ENCODE measurements around the gene SETD2.
"Not testable (repeated sequence)": the region's sequence is repeated elsewhere in the genome, so short reads cannot be mapped to it uniquely, and the experiment has no call there.

Gene SETD2

GRCh38 chr3:47164007-47164881, at the start of gene SETD2:
Gene SETD2 (minus strand): TSS chr3:47164113. CDS start chr3:47163924, 189 bp downstream.
- DNase-seq (ENCODE audit: low read depth in 2 of 2) = peak; percentile 77 to 78

- no peak for DNase-seq (ENCODE audit: low read depth in 2 of 2)
Measured at GRCh38 chr3:47210863-47211405, 47.0 kb upstream of the SETD2 start.

- DNase-seq (ENCODE audit: low read depth in 2 of 2) = not testable (repeated sequence)
Measured at GRCh38 chr3:47206022-47206421, 42.1 kb upstream of the SETD2 start.

- DNase-seq (ENCODE audit: low read depth in 2 of 2) = no peak
Measured at GRCh38 chr3:47204875-47205274, 41.0 kb upstream of the SETD2 start.

GRCh38 chr3:47202542-47202941, 38.6 kb upstream of the SETD2 start:
- DNase-seq (ENCODE audit: low read depth in 2 of 2) = no peak

- DNase-seq (ENCODE audit: low read depth in 2 of 2) = no peak
Measured at GRCh38 chr3:47197287-47197686, 33.4 kb upstream of the SETD2 start.

GRCh38 chr3:47194994-47195393, 31.1 kb upstream of the SETD2 start:
- no peak for DNase-seq (ENCODE audit: low read depth in 2 of 2)

- no peak for DNase-seq (ENCODE audit: low read depth in 2 of 2)
Measured at GRCh38 chr3:47193871-47194859, 30.3 kb upstream of the SETD2 start.

- DNase-seq (ENCODE audit: low read depth in 2 of 2) = no peak
Measured at GRCh38 chr3:47186285-47186684, 22.4 kb upstream of the SETD2 start.

- not testable (repeated sequence) for DNase-seq (ENCODE audit: low read depth in 2 of 2)
Measured at GRCh38 chr3:47181685-47182084, 17.8 kb upstream of the SETD2 start.

- DNase-seq (ENCODE audit: low read depth in 2 of 2) = not testable (repeated sequence)
Measured at GRCh38 chr3:47180011-47180410, 16.1 kb upstream of the SETD2 start.

- DNase-seq (ENCODE audit: low read depth in 2 of 2) = no peak
Measured at GRCh38 chr3:47176582-47176981, 12.7 kb upstream of the SETD2 start.

- peak; percentile 34 to 37 for DNase-seq (ENCODE audit: low read depth in 2 of 2)
Measured at GRCh38 chr3:47163169-47164006, 525 bp downstream of the SETD2 start.

- DNase-seq (ENCODE audit: low read depth in 2 of 2) = no peak
Measured at GRCh38 chr3:47162697-47163168, 1.2 kb downstream of the SETD2 start.

GRCh38 chr3:47161983-47162696, 1.8 kb downstream of the SETD2 start:
- DNase-seq (ENCODE audit: low read depth in 2 of 2) = no peak

GRCh38 chr3:47159820-47160219, 4.1 kb downstream of the SETD2 start:
- no peak for DNase-seq (ENCODE audit: low read depth in 2 of 2)

- no peak for DNase-seq (ENCODE audit: low read depth in 2 of 2)
Measured at GRCh38 chr3:47158208-47158607, 5.7 kb downstream of the SETD2 start.

- DNase-seq (ENCODE audit: low read depth in 2 of 2) = no peak
Measured at GRCh38 chr3:47156396-47156795, 7.5 kb downstream of the SETD2 start.

GRCh38 chr3:47152578-47152977, 11.3 kb downstream of the SETD2 start:
- no peak for DNase-seq (ENCODE audit: low read depth in 2 of 2)

- no peak for DNase-seq (ENCODE audit: low read depth in 2 of 2)
Measured at GRCh38 chr3:47151836-47152235, 12.1 kb downstream of the SETD2 start.

Measured in stimulated activated CD8-positive, alpha-beta memory T cell treated with anti-CD3 and anti-CD28 coated beads, Interleukin-2, amount 100 ng/mL, for 48 hours (primary cell).